Measurements from ENCODE around the gene GJB5.

GRCh38 chr1:34777519-34778321, 22.9 kb downstream of the GJB5 start:
- no peak for TF ChIP-seq POLR2A (IDR thresholded peaks at IDR 0.05)
- TF ChIP-seq, protein P1, sequence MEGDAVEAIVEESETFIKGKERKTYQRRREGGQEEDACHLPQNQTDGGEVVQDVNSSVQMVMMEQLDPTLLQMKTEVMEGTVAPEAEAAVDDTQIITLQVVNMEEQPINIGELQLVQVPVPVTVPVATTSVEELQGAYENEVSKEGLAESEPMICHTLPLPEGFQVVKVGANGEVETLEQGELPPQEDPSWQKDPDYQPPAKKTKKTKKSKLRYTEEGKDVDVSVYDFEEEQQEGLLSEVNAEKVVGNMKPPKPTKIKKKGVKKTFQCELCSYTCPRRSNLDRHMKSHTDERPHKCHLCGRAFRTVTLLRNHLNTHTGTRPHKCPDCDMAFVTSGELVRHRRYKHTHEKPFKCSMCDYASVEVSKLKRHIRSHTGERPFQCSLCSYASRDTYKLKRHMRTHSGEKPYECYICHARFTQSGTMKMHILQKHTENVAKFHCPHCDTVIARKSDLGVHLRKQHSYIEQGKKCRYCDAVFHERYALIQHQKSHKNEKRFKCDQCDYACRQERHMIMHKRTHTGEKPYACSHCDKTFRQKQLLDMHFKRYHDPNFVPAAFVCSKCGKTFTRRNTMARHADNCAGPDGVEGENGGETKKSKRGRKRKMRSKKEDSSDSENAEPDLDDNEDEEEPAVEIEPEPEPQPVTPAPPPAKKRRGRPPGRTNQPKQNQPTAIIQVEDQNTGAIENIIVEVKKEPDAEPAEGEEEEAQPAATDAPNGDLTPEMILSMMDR (IDR thresholded peaks at IDR 0.05), result no peak
